ENCODE data around the gene RREB1. TPM values are rescaled to one million over a fixed set of nuclear protein-coding genes. Genes with fewer than 3 reads are reported as not detected.

Gene RREB1
- total and polyA plus RNA-seq, 2 of the 4 experiments (the other 2 are of a cell fraction): 8.4 to 14.5 TPM

- whole genome bisulfite sequencing, 2 experiments (ENCODE audit: extremely low coverage in 2 of 2, insufficient read length in 1 of 2): 100% methylated on average over 1 of the region's 3 CpGs; no CpG with 5 or more reads in 1 of the 2 experiments
- Histone ChIP-seq H3K4me1 (ENCODE audit: control insufficient read depth, insufficient read depth, low read length) (no peaks in the 10 kb centered on the region), H3K4ac (ENCODE audit: low read depth, low read length) (no peak overlapping the region), H2BK20ac (ENCODE audit: low read depth, low read length) (no peak overlapping the region), H3K79me1 (ENCODE audit: low read depth in 1 of 2, low read length in 2 of 2) (peaks cover 18 to 22% of the 10 kb centered on the region in 2 experiments), H4K91ac (ENCODE audit: insufficient read depth, low read depth, low read length) (no peak overlapping the region), H3K4me2 (ENCODE audit: low read depth, low read length) (no peak overlapping the region), H3K23ac (ENCODE audit: low read depth, low read length) (no peak overlapping the region), H3K4me3 (ENCODE audit: insufficient read depth, low read depth, low read length) (no peak overlapping the region), H2AFZ (replicated peaks; ENCODE audit: low read length, poor library complexity) (no peak overlapping the region), H3K14ac (replicated peaks; ENCODE audit: low read depth, low read length) (no peak overlapping the region), H3K27me3 (ENCODE audit: control insufficient read depth, insufficient read depth, low read length) (no peaks in the 10 kb centered on the region), H4K5ac (ENCODE audit: low read depth, low read length) (no peak overlapping the region), H4K20me1 (ENCODE audit: insufficient read depth, low read length) (peaks cover 12% of the 10 kb centered on the region; the same call in 1 of the 2 replicates), H3K9me1 (ENCODE audit: insufficient read depth, low read length) (no peaks in the 10 kb centered on the region), H3K27ac (ENCODE audit: insufficient read depth, low read length) (no peak overlapping the region), H3K36me3 (ENCODE audit: control insufficient read depth, insufficient read depth, low read length) (peaks cover 40% of the 10 kb centered on the region), H2BK15ac (ENCODE audit: low read depth, low read length) (no peak overlapping the region), H3K18ac (ENCODE audit: low read depth, low read length) (no peak overlapping the region), H3K9me3 (ENCODE audit: control insufficient read depth, insufficient read depth, low read length) (no peaks in the 10 kb centered on the region), H3K56ac (ENCODE audit: extremely low read depth, insufficient read depth, low read length) (no peak overlapping the region), H3K9ac (ENCODE audit: low read depth, low read length) (no peak overlapping the region), H2BK5ac (ENCODE audit: low read depth, low read length, poor library complexity, severe bottlenecking) (no peak overlapping the region), H2BK120ac (ENCODE audit: low read depth, low read length) (no peak overlapping the region), H4K8ac (ENCODE audit: low read depth in 2 of 2, low read length in 2 of 2) (no peak overlapping the region), H2AK9ac (replicated peaks; ENCODE audit: low read depth, low read length, poor library complexity) (no peak overlapping the region), H2AK5ac (ENCODE audit: low read depth, low read length) (no peak overlapping the region)
- DNase-seq: no peak
- ChIA-PET POLR2A (ENCODE audit: unreplicated experiment) (interaction anchor here (0.6 kb wide), 1 partner anchor 409 kb away, joined by 3 read pairs; no protein-coding TSS in a partner anchor), CTCF (no interaction called here)
- in situ Hi-C loops (cut with MboI; ENCODE audit: low sequenced_read_pairs): loop anchor here (25.0 kb wide), 1 partner anchor 766 kb away; the partner anchor contains the start of gene BLOC1S5
- BruUV-seq (replicated peaks): no TSS peak
- ATAC-seq (ENCODE audit: low read depth): no peak
- TF ChIP-seq, protein P1, sequence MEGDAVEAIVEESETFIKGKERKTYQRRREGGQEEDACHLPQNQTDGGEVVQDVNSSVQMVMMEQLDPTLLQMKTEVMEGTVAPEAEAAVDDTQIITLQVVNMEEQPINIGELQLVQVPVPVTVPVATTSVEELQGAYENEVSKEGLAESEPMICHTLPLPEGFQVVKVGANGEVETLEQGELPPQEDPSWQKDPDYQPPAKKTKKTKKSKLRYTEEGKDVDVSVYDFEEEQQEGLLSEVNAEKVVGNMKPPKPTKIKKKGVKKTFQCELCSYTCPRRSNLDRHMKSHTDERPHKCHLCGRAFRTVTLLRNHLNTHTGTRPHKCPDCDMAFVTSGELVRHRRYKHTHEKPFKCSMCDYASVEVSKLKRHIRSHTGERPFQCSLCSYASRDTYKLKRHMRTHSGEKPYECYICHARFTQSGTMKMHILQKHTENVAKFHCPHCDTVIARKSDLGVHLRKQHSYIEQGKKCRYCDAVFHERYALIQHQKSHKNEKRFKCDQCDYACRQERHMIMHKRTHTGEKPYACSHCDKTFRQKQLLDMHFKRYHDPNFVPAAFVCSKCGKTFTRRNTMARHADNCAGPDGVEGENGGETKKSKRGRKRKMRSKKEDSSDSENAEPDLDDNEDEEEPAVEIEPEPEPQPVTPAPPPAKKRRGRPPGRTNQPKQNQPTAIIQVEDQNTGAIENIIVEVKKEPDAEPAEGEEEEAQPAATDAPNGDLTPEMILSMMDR (conservative IDR thresholded peaks at IDR 0.05; ENCODE audit: low read depth, low read length): no peak
- peak; percentile 46 for TF ChIP-seq MAFK (IDR thresholded peaks at IDR 0.05; ENCODE audit: low read depth, low read length)
- intact Hi-C loops (cut with micrococcal nuclease): loop anchor here (2.0 kb wide), 1 partner anchor 307 kb away; no protein-coding TSS in a partner anchor
- dilution Hi-C loops (cut with HindIII; ENCODE audit: low sequenced_read_pairs, unreplicated experiment): no loop called here
Measured at GRCh38 chr6:7295916-7296315, 188.2 kb downstream of the RREB1 start.
